Right lobe of liver (tissue), 4 donors: ENCODE results near the gene NXPH2.

Experiments
- CTCF ChIP-seq, 4 donors: fragments of 200-600 bp in 3 of 4; fragments of 450-650 bp in 1 of 4; IDR thresholded peaks; one replicate each; pipeline versions ENCODE4 v1.5.1 to v1.8.0; 2016 to 2022; ENCODE audit warnings: antibody characterized with exemption in 4 of 4, mild to moderate bottlenecking in 2 of 4
- POLR2A ChIP-seq: fragments of 450-650 bp; IDR thresholded peaks from one replicate; pipeline ENCODE4 v1.6.1; 2017; ENCODE audit warnings: antibody characterized with exemption, mild to moderate bottlenecking
- donor health status: DM: no; HTN: no; CAD: no.
- donor health status: DM: no; HTN: no; CAD: no.
- donor health status: DM: no; HTN: yes; CAD: no.

DNA sequence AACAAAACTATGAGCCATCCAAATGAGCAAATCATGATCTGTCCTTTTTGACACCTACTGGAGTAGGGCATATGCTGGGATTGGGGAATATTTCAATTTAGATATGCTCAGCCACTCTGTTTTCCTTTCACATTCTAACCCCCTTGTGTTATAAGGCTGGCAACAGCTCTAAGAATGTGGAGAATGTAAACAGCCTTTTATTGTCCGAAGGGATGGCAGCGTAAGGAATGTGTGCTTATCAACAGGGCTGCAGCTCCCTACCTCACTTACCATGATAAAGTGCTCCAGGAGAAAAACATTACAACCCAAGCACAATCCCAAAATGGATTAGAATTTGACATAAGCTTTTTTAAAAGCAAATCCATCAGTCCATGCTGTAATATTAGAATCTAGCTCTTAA, 2.2 kb downstream of the NXPH2 start:
- TF ChIP-seq CTCF (IDR thresholded peaks at IDR 0.05), result no peak
- TF ChIP-seq POLR2A, result no peak
